WTC11 (cell line): ENCODE results near the gene SRGN.

ENCODE experiments used
- ATF3 ChIP-seq: sonication (generic); formaldehyde crosslinking; conservative IDR thresholded peaks from 2 replicates; pipeline ENCODE4 v1.8.1; 2022; ENCODE audit warnings: mild to moderate bottlenecking, missing genetic modification reagents
- CTCF ChIP-seq: fragments of 200-600 bp; IDR thresholded peaks from 2 replicates; pipeline ENCODE4 v1.8.0; 2022; ENCODE audit warnings: antibody characterized with exemption
- E2F5 ChIP-seq: sonication (generic); formaldehyde crosslinking; IDR thresholded peaks from 2 replicates; pipeline ENCODE4 v1.8.1; 2022; ENCODE audit warnings: mild to moderate bottlenecking, moderate library complexity, missing genetic modification reagents
- ELF4 ChIP-seq: sonication (generic); formaldehyde crosslinking; IDR thresholded peaks from 2 replicates; pipeline ENCODE4 v1.8.1; 2022; ENCODE audit warnings: low read depth, mild to moderate bottlenecking, moderate library complexity, missing genetic modification reagents
- ESRRA ChIP-seq: sonication (generic); formaldehyde crosslinking; IDR thresholded peaks from 2 replicates; pipeline ENCODE4 v1.8.1; 2022; ENCODE audit warnings: mild to moderate bottlenecking, missing genetic modification reagents, borderline replicate concordance

- TF ChIP-seq CTCF (no peak), ATF3 (CRISPR knock-in tag) (no peak), E2F5 (CRISPR knock-in tag) (no peak), ESRRA (CRISPR knock-in tag) (no peak), ELF4 (CRISPR knock-in tag) (no peak)
Measured at GRCh38 chr10:69091143-69091651, 3.3 kb downstream of the SRGN start.
